AG04450 (cell line): ENCODE results near the gene HOXA3. TPM values are rescaled to one million over a fixed set of nuclear protein-coding genes. Genes with fewer than 3 reads are reported as not detected.

ENCODE experiments used
- CTCF ChIA-PET: fragments of 300-600, 350-600 bp; formaldehyde crosslinking; extraction: SDS; loops from one replicate; lab custom pipeline; 2022; ENCODE audit warnings: antibody characterized with exemption, inconsistent platforms; lab: Charles Lee
- POLR2A ChIA-PET: fragments of 350-600 bp; formaldehyde crosslinking; extraction: SDS; loops from one replicate; lab custom pipeline; 2021; ENCODE audit warnings: antibody characterized with exemption, inconsistent platforms; lab: Yijun Ruan, JAX
- DNase-seq: peaks from one replicate; pipeline ENCODE4 v3.0.0-alpha.2; 2011; ENCODE audit warnings: low read depth, low spot score
- H3K27ac ChIP-seq: one replicate; pipeline ENCODE4 v1.5.1; 2012; ENCODE audit warnings: low read depth, low read length, control low read depth
- H3K27me3 ChIP-seq: one replicate; pipeline ENCODE4 v1.6.0; 2012; ENCODE audit warnings: low read length; ENCODE audit not compliant: control insufficient read depth, insufficient read depth
- H3K4me3 ChIP-seq: 2 replicates; pipeline ENCODE4 v1.5.1; 2011; ENCODE audit warnings: mild to moderate bottlenecking, low read depth, low read length, control low read depth
- H3K9me3 ChIP-seq: 2 replicates; pipeline ENCODE4 v1.5.1; 2012; ENCODE audit warnings: low read length; ENCODE audit not compliant: control insufficient read depth, insufficient read depth
- polyA plus RNA-seq: library from polyadenylated mRNA; depleted of rRNA; stranded (reverse); fragments of >200 nt; gene quantifications from 2 replicates; pipeline ENCODE4 v1.2.3, GENCODE V29; 2011
- TF ChIP-seq, protein P1 (sequence below): IDR thresholded peaks from 2 replicates; pipeline ENCODE4 v1.5.1; 2011; ENCODE audit warnings: low read depth, low read length, control low read depth, inconsistent platforms

Gene HOXA3
- polyA plus RNA-seq, 1 experiment: 1.6 TPM

DNA sequence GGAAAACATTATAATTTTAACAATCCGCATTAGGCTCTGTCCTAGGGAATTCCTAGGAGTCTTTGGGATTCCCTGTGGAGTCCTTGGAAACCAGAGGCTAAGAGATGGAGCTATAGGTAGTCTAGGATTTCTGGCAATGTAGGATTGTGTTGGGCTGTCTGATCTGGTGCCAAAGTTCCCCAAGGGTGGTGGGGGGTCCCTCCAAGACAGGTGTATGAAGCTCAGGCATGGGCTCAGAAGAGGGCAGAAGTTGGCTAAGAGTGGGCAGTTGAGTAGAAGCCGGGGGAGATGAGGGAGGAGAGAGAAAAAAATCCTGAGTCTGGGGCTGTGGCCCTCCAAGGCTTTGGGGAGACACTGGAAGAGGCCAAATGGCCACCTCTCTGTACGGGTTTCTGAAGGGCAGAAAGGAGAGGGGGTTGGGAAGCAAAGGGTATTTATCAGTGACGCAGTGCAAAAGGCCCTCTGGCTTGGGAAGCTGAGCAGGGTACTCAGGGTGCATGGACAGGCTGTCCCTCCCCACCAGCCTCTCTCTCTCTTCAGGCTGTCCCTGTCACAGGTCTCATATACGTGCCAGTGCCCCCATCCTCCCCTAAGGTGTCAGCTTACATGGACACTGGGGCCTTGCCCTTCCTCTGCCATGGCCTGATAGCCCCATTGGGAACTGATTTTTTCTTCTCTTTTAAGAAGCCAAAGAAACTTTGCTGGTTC lies 5.7 kb downstream of the HOXA3 start:
- H3K27me3 ChIP-seq: no peaks in the 10 kb centered on the region
- CTCF ChIA-PET: interaction anchor here (0.6 to 7.8 kb wide), 3 partner anchors 292 to 777 kb away, joined by 4 to 93 read pairs (median 24); no protein-coding TSS in a partner anchor
- DNase-seq: no peak
- peak overlapping the region; percentile 73 for H3K4me3 ChIP-seq
- POLR2A ChIA-PET: no interaction called here
- TF ChIP-seq, protein P1, sequence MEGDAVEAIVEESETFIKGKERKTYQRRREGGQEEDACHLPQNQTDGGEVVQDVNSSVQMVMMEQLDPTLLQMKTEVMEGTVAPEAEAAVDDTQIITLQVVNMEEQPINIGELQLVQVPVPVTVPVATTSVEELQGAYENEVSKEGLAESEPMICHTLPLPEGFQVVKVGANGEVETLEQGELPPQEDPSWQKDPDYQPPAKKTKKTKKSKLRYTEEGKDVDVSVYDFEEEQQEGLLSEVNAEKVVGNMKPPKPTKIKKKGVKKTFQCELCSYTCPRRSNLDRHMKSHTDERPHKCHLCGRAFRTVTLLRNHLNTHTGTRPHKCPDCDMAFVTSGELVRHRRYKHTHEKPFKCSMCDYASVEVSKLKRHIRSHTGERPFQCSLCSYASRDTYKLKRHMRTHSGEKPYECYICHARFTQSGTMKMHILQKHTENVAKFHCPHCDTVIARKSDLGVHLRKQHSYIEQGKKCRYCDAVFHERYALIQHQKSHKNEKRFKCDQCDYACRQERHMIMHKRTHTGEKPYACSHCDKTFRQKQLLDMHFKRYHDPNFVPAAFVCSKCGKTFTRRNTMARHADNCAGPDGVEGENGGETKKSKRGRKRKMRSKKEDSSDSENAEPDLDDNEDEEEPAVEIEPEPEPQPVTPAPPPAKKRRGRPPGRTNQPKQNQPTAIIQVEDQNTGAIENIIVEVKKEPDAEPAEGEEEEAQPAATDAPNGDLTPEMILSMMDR: no peak
- H3K27ac ChIP-seq: peak overlapping the region; percentile 90
- H3K9me3 ChIP-seq: no peaks in the 10 kb centered on the region; the same call in 1 of the 2 replicates

DNA sequence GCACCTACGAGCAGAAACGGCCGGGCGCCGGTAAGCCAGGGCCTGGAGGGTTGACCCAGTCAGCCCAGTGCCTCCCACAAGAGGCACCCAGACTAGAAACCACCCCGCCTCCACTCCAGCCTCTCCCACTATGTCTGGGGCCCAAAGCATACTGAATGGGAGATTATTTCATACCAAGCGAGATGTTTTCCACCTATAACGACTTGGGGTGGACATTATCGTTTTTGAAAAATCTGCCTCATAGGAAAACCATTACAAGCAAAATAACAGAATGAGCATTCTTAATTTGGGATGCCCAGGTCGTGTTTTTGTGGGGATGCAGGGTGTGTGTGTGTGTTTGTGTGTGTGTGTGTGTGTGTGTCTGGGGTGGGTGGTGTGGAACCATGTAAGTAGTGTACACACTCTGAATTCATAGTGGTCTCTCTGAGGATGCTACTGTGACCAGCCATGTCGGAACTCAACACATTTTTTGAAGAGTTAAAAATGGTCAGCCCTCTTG lies 6.4 kb downstream of the HOXA3 start:
- ChIA-PET CTCF (interaction anchor here (1.0 to 7.8 kb wide), 8 partner anchors 9 to 1253 kb away, joined by 3 to 93 read pairs (median 13); no protein-coding TSS in a partner anchor), POLR2A (interaction anchor here (0.6 to 3.3 kb wide), 4 partner anchors 11 to 40 kb away, joined by 3 to 21 read pairs (median 4); partner anchors contain the start of gene HOXA7)
- DNase-seq: no peak
- Histone ChIP-seq H3K4me3 (peak overlapping the region; percentile 58), H3K27ac (peak overlapping the region; percentile 93), H3K27me3 (no peaks in the 10 kb centered on the region), H3K9me3 (no peaks in the 10 kb centered on the region; the same call in 1 of the 2 replicates)
- TF ChIP-seq, protein P1: no peak

DNA sequence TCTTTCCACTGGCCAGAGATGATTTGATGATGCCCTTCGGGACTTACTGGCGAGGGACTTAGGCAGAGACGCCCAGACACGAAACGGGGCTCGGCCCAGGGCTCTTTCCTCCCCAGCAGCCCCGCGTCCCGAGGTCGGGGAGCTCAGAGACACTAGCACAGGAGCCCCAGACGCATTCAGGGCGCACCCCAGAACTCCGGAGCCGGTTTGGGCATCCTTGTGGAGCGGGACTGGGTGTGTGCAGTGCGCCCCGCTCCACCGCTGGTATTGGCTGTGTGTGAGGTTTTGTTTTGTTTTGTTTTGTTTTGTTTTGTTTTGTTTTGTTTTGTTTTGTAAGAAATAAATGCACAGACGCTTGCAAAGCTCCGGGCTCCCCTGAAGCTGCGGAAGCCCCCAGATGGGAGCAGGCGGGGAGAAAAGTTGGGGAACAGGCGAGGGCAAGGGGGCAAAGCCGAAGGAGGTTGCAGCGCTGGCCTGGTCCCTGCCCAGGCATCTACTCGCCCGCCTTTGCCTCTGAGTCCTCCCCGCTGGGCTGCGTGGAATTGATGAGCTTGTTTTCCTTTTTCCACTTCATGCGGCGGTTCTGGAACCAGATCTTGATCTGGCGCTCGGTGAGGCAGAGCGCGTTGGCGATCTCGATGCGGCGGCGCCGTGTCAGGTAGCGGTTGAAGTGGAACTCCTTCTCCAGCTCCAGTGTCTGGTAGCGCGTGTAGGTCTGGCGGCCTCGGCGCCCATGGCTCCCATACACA lies 7.0 kb downstream of the HOXA3 start:
- TF ChIP-seq, protein P1: no peak
- no peak for DNase-seq
- H3K27me3 ChIP-seq: no peaks in the 10 kb centered on the region
- peak overlapping the region; percentile 93 for H3K27ac ChIP-seq
- H3K4me3 ChIP-seq: peak overlapping the region; percentile 58
- ChIA-PET CTCF (interaction anchor here (0.6 to 7.8 kb wide), 16 partner anchors 8 to 1291 kb away, joined by 3 to 93 read pairs (median 10); partner anchors contain the start of gene HOXA3), POLR2A (interaction anchor here (0.6 to 3.3 kb wide), 6 partner anchors 10 to 946 kb away, joined by 3 to 21 read pairs (median 4); partner anchors contain the start of gene HOXA7)
- H3K9me3 ChIP-seq: no peaks in the 10 kb centered on the region; the same call in 1 of the 2 replicates

DNA sequence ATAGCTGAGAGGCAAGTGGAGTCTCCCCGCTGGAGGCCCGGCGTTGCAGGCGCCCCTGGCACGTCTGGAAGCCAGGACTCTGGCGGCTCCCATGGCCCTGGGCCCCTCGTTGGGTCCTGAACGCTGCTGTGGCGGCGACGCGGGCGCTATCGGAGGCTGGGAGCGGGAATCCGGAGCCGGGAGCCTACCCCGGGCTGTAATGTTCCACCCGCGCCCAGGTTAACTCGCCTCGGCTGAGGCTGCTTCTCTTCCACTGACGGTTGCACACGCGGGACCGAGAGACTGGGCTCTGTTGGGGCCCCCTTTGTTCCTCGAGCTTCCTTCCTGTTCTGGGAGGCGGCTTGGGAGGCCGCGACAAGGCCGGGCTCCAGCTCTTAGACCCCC lies 7.6 kb downstream of the HOXA3 start:
- peak overlapping the region; percentile 58 for H3K4me3 ChIP-seq
- POLR2A ChIA-PET: interaction anchor here (0.7 to 3.3 kb wide), 6 partner anchors 8 to 945 kb away, joined by 3 to 21 read pairs (median 6); partner anchors contain the start of gene HOXA3
- H3K27ac ChIP-seq: peak overlapping the region; percentile 93

More for the DNA sequence above, 7.6 kb downstream of the HOXA3 start:
- CTCF ChIA-PET: interaction anchor here (1.3 to 7.8 kb wide), 16 partner anchors 9 to 775 kb away, joined by 5 to 93 read pairs (median 12); partner anchors contain the start of gene HOXA3
- TF ChIP-seq, protein P1: no peak
- Histone ChIP-seq H3K9me3 (no peaks in the 10 kb centered on the region; the same call in 1 of the 2 replicates), H3K27me3 (no peaks in the 10 kb centered on the region)
- no peak for DNase-seq
